ENCODE data around the gene ARHGAP35.

DNA sequence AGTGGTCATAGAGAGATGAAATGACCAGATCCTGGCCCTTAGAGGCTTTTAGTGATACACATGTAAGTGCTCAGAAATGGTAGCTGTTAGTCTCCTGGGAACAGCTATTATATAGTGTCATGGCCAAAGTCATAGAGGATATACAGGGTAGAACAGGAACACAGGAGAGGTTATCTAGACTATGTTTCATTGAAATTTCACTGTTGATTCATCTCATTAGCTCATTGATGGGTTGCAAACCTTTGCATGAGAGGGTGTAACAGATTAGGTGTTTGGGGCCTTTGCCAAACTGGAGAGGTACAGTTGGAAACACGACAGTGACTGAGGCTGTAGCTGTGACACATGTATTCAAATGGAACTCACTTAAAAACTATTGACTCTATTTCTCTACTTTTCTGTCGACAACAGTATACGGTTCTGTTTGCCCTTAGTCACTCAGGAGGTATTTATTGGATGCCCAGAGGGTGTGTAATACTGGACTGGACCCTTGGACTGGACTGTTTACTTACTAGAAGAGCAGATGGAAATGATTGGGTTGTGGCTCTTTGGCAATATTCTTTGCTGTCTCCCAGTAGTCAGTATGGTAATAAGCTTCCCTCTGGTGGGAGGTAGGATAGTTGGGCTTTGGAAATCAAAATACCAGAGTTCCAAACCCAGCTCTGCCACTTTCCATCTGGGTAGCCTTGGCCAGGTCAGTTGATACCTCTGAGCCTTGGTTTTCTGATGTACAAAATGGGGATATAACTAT lies 29.8 kb downstream of the ARHGAP35 start:
- TF ChIP-seq CTCF (IDR thresholded peaks at IDR 0.05) = peak; percentile 7 to 31 (median 26)
- peak; percentile 54 for TF ChIP-seq POLR2A (IDR thresholded peaks at IDR 0.05)

All from right lobe of liver (tissue), 4 donors.